GM18867 (cell line): Measurements from ENCODE around the gene OMA1.

Experiments
- ATAC-seq: cut with Tn5 transposase; IDR thresholded peaks from one replicate; pipeline ENCODE4 v1.9.1; 2021; ENCODE audit warnings: mild to moderate bottlenecking, moderate library complexity; ENCODE audit not compliant: unreplicated experiment

OMA1 gene

GRCh38 chr1:58432851-58433668, 113.5 kb downstream of the OMA1 start:
- ATAC-seq, result no peak

- ATAC-seq, result no peak
Observed at GRCh38 chr1:58431901-58432620, 114.5 kb downstream of the OMA1 start.
